OCI-LY7 (cell line): ENCODE measurements around the gene FOSB. TPM values are rescaled to one million over a fixed set of nuclear protein-coding genes. Genes with fewer than 3 reads are reported as not detected.
A peak's percentile ranks its signal among the peaks of the same experiment; 100 is the strongest.

ENCODE experiments used
- BruUV-seq: library from RNA; stranded (reverse); fragments of 400-500 nt; replicated peaks from 2 replicates; lab custom pipeline; 2021; lab: Mats Ljungman, UMichigan
- CTCF ChIA-PET: fragments of 300-600 bp; sonication (Branson Sonifier 250); formaldehyde crosslinking; loops from one replicate; lab custom pipeline; 2022; ENCODE audit warnings: antibody characterized with exemption; ENCODE audit not compliant: unreplicated experiment; lab: Charles Lee
- POLR2A ChIA-PET: fragments of 300-600 bp; sonication (Branson Sonifier 250); formaldehyde crosslinking; loops from one replicate; lab custom pipeline; 2022; ENCODE audit warnings: antibody characterized with exemption; lab: Charles Lee
- DNase-seq: peaks from one replicate; pipeline ENCODE4 v3.0.0-alpha.2; 2015; ENCODE audit warnings: low spot score
- H2AFZ ChIP-seq: fragments of 200-600 bp; sonication (generic), shearing (Covaris generic); 2 replicates; pipeline ENCODE4 v1.6.1; 2014; ENCODE audit warnings: mild to moderate bottlenecking, antibody characterized with exemption, low read length, moderate library complexity
- H3K27ac ChIP-seq: fragments of 200-600 bp; sonication (generic); 2 replicates; pipeline ENCODE4 v1.5.1; 2014; ENCODE audit warnings: mixed run types, low read depth, mild to moderate bottlenecking, moderate library complexity, low read length, inconsistent platforms; ENCODE audit not compliant: poor library complexity, severe bottlenecking
- H3K36me3 ChIP-seq: fragments of 200-600 bp; sonication (generic); 2 replicates; pipeline ENCODE4 v1.6.1; 2014; ENCODE audit warnings: mild to moderate bottlenecking, antibody characterized with exemption, low read length, moderate library complexity, mixed read lengths; ENCODE audit not compliant: insufficient read depth
- H3K4me1 ChIP-seq: fragments of 200-600 bp; sonication (generic); 2 replicates; pipeline ENCODE4 v1.5.1; 2014; ENCODE audit warnings: mild to moderate bottlenecking, low read length; ENCODE audit not compliant: insufficient read depth, poor library complexity, severe bottlenecking
- H3K4me2 ChIP-seq: fragments of 200-600 bp; sonication (generic); 2 replicates; pipeline ENCODE4 v1.6.1; 2014; ENCODE audit warnings: mild to moderate bottlenecking, low read length
- H3K4me3 ChIP-seq: fragments of 200-600 bp; sonication (generic); 2 replicates; pipeline ENCODE4 v1.5.1; 2014; ENCODE audit warnings: mild to moderate bottlenecking, low read depth, low read length; ENCODE audit not compliant: poor library complexity, severe bottlenecking
- H3K79me2 ChIP-seq: fragments of 200-600 bp; sonication (generic); 2 replicates; pipeline ENCODE4 v1.6.1; 2016; ENCODE audit warnings: low read depth, mild to moderate bottlenecking, low read length, moderate library complexity, mixed read lengths; ENCODE audit not compliant: insufficient read depth
- H3K9me2 ChIP-seq: fragments of 200-600 bp; sonication (generic); 2 replicates; pipeline ENCODE4 v1.6.1; 2016; ENCODE audit warnings: mild to moderate bottlenecking, low read length, mixed read lengths; ENCODE audit not compliant: insufficient read depth
- H3K9me3 ChIP-seq: fragments of 200-600 bp; sonication (generic); 2 replicates; pipeline ENCODE4 v1.6.1; 2014; ENCODE audit warnings: mild to moderate bottlenecking, mixed run types, low read length, mixed read lengths
- H4K20me1 ChIP-seq: fragments of 200-600 bp; sonication (generic); 2 replicates; pipeline ENCODE4 v1.6.1; 2014; ENCODE audit warnings: mild to moderate bottlenecking, antibody characterized with exemption, low read length, moderate library complexity, mixed read lengths; ENCODE audit not compliant: insufficient read depth
- CTCF ChIP-seq: fragments of 200-600 bp; sonication (generic); conservative IDR thresholded peaks from 2 replicates; pipeline ENCODE4 v1.5.1; 2014; ENCODE audit warnings: mild to moderate bottlenecking, antibody characterized with exemption, low read length, moderate library complexity, mixed read lengths
- EZH2phosphoT487 ChIP-seq: fragments of 200-600 bp; sonication (generic); IDR thresholded peaks from 2 replicates; pipeline ENCODE4 v1.6.1; 2018; ENCODE audit warnings: low read depth, borderline replicate concordance, mild to moderate bottlenecking, mixed run types, antibody characterized with exemption, low read length, moderate library complexity, mixed read lengths
- intact Hi-C: fragments of 100-400 bp; cut with micrococcal nuclease; formaldehyde crosslinking; loops from one replicate; pipeline ENCODE4 v1.10.0; 2022; ENCODE audit not compliant: unreplicated experiment
- total RNA-seq, 2 experiments: library from RNA; depleted of rRNA in 1 of 2; stranded (reverse); fragments of >200 nt in 1 of 2; shearing (Covaris generic) in 1 of 2; gene quantifications; 2 replicates each; pipeline ENCODE4 v1.2.3, GENCODE V29; 2014 to 2022

The FOSB gene
- total RNA-seq, 2 experiments from 2014 or later = 2.3 to 2.4 TPM

- TF ChIP-seq CTCF = no peak
- TF ChIP-seq EZH2phosphoT487 = no peak
- Histone ChIP-seq H2AFZ (peak overlapping the region; percentile 62), H3K36me3 (no peaks in the 10 kb centered on the region), H4K20me1 (no peaks in the 10 kb centered on the region), H3K4me1 (peaks cover 62% of the 10 kb centered on the region), H3K27ac (no peak overlapping the region), H3K79me2 (no peaks in the 10 kb centered on the region), H3K9me2 (no peaks in the 10 kb centered on the region), H3K9me3 (no peaks in the 10 kb centered on the region), H3K4me3 (no peak overlapping the region), H3K4me2 (peak overlapping the region; percentile 8)
- CTCF ChIA-PET = no interaction called here
- DNase-seq = no peak
- intact Hi-C loops = no loop called here
- POLR2A ChIA-PET = interaction anchor here (1.0 to 1.5 kb wide), 2 partner anchors 12 to 14 kb away, joined by 3 to 6 read pairs; partner anchors contain the start of gene FOSB
- no TSS peak for BruUV-seq
Measured at GRCh38 chr19:45455707-45456499, 11.9 kb upstream of the FOSB start.

- Histone ChIP-seq H2AFZ (peak overlapping the region; percentile 62; the same call in 1 of the 2 replicates), H3K9me3 (no peaks in the 10 kb centered on the region), H3K9me2 (no peaks in the 10 kb centered on the region), H3K27ac (no peak overlapping the region), H3K4me3 (no peak overlapping the region), H3K4me2 (0 out of 2 replicates have a peak overlapping the region, but pooled peaks have one; percentile 8), H3K4me1 (peaks cover 62% of the 10 kb centered on the region), H3K36me3 (no peaks in the 10 kb centered on the region), H3K79me2 (no peaks in the 10 kb centered on the region), H4K20me1 (no peaks in the 10 kb centered on the region)
- CTCF ChIA-PET = no interaction called here
- TF ChIP-seq EZH2phosphoT487 (no peak), CTCF (no peak)
- no peak for DNase-seq
- POLR2A ChIA-PET = interaction anchor here (1.0 to 1.5 kb wide), 2 partner anchors 11 to 13 kb away, joined by 3 to 6 read pairs; partner anchors contain the start of gene FOSB
- no TSS peak for BruUV-seq
- intact Hi-C loops = no loop called here
Measured at GRCh38 chr19:45456500-45456815, 11.3 kb upstream of the FOSB start.

DNA sequence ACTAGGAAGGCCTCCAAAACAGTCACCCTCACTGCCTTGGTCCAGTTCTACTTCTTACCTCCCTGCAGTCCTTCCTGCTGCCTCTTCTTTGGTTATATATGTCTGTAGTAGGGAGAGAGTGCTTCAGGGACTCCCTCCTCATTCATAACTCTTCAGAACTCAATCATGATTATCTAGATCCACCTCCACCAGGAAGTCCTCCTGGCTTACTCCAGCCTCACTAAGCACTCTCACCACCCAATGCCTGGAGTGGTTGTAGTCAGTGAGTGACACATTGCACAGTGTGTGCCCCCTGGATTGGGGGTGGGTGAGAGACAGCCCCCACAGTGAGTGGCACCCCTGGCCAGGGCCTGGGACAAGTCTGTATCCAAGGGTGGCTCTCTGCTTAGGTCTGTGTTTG lies 10.0 kb upstream of the FOSB start:
- Histone ChIP-seq H3K36me3 (no peaks in the 10 kb centered on the region), H3K9me2 (no peaks in the 10 kb centered on the region), H4K20me1 (no peaks in the 10 kb centered on the region), H3K9me3 (no peaks in the 10 kb centered on the region), H3K4me1 (peaks cover 60% of the 10 kb centered on the region), H2AFZ (no peak overlapping the region), H3K4me2 (no peak overlapping the region), H3K27ac (no peak overlapping the region), H3K4me3 (no peak overlapping the region), H3K79me2 (no peaks in the 10 kb centered on the region)
- POLR2A ChIA-PET = interaction anchor here (0.7 kb wide), 1 partner anchor 46 kb away, joined by 4 read pairs; no protein-coding TSS in a partner anchor
- intact Hi-C loops = no loop called here
- CTCF ChIA-PET = interaction anchor here (0.5 kb wide), 1 partner anchor 497 kb away, joined by 3 read pairs; no protein-coding TSS in a partner anchor
- no peak for DNase-seq
- BruUV-seq = no TSS peak
- TF ChIP-seq EZH2phosphoT487 (no peak), CTCF (no peak)
